DLD1 (cell line): ENCODE data around the gene TSPYL6.
"Not testable (repeated sequence)": the region's sequence is repeated elsewhere in the genome, so short reads cannot be mapped to it uniquely, and the experiment has no call there.

ENCODE experiments used
- in situ Hi-C: cut with HindIII; loops from 2 replicates; pipeline ENCODE4 v1.10.0; 2017; ENCODE audit warnings: low sequenced_read_pairs

The TSPYL6 gene

DNA sequence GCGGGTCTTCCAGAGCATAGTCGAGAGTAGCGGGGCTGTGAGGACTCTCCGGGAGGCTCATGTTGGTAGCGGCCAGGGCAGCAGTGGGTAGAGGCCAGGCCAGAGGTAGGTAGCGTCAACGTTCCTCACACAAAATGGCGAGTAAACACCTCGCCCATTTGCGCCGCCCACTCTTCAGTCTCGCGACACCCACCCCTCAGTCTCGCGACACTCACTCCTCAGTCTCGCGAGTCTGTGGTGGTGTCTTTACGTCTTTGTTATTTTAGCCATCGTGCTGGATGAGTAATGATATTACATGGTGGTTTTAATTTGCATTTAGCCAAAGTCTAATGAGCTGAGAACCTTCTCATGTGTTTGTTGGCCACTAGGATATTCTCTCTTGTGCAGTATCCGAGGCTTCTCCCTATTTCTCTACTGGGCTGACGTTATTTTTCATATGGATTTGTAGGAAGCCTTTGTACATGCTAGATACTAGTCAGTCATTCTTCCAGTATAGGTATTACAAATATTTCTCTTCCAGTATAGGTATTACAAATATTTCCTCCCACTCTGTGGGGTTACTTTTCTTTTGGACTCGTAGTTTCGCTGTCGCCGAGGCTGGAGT, at the start of gene TSPYL6:
TSPYL6 (minus strand) TSS at position 139 of the 604 bp plus-strand sequence; CDS start at position 61, 78 bp downstream.
- in situ Hi-C loops = no loop called here

DNA sequence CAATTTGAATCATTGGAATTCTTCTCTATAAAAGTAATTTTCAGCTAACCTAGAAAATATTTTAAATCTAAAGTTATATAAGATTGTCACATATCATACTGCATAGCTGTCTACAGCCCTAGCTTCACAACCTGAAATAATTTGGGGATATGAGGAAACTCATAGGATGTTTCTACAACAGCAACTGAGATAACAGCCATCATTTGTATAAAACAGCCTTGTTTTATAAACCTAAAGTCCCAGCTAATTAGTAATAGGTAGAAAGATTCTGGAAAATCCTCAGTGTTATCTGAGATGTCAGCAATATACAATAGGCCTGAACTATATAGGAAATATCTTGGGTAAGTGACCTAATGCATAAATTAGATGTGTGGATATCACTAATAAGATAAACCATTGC, 47.6 kb upstream of the TSPYL6 start:
- in situ Hi-C loops = no loop called here

DNA sequence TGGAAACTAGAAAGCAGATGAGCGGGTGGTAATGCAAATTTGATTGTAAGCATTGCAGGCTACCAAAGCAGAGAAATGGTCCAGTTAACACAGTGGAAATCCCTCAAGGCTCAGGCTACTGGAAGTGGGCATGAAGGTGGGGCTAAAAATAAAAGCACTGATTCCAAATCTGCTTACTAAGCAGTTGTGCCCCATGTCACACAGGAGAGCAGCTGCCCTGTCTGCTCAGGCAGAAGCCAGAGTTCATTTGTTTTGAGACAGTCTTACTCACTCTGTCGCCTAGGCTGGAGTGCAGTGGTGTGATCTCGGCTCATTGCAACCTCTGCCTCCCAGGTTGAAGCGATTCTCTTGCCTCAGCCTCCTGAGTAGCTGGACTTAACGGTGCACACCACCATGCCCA, 42.5 kb upstream of the TSPYL6 start:
- in situ Hi-C loops = no loop called here

DNA sequence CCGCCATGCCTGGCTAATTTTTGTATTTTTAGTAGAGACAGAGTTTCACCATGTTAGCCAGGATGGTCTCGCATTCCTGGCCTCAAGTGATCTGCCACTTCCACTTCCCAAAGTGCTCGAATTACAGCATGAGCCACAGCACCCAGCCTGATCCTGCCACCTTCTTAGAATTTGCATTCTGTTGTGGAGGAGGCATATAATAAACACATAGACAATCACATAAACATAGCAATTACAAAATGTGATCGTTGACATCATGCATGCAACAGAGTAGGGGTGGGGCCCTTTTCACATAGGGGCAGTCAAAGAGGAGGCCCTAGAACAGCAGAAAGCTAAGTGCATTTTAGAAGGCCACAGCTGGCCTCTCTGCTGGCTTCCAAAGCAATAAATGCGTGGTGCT, 39.9 kb upstream of the TSPYL6 start:
- in situ Hi-C loops = no loop called here

DNA sequence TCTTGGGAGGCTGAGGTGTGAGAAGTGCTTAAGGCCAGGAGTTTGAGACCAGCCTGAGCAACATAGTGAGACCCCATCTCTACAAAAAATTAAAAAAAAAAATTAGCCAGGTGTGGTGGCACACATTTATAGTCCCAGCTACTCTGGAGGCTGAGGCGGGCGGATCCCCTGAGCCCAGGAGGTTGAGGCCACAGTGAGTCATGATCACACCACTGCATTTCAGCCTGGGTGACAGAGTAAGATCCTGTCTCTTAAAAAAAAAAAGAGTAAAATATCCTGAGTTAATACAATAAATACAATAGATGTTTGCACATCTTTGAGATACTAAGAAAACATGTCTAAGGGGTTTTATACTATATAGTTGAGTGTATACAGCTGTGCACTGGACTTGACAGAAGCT, 38.6 kb upstream of the TSPYL6 start:
- in situ Hi-C loops = not testable (repeated sequence)

DNA sequence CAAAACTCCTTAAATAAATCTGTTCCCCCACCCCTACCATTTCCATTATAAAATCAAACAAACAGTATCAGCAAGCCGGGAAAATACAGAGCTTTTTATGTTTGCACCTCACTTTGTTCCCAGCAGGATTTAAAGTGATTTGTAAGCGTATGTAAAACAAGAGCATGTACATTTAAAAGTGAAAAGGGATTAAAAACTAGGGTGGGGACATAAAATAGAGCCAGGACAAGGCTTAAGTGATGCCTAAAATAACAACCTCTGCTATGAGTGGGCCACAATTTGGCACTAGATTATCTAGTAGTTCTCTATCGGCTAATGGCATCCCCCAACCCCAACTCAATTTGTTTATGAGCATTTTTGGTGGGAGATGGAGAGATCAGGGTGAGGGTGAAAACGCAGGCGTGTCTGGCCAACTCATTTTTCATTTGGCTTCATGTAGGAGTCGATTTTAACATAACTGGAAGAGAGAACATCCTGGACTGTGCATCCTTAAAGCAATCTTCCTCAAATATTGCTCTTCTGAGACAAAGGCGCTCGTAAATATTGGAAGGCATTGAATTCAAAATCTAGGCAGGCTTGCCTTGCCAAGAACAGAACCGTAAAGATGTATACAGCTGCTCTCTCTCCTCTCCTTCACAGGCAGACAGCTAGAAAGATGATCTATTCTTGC, 34.5 kb upstream of the TSPYL6 start:
- in situ Hi-C loops = no loop called here

DNA sequence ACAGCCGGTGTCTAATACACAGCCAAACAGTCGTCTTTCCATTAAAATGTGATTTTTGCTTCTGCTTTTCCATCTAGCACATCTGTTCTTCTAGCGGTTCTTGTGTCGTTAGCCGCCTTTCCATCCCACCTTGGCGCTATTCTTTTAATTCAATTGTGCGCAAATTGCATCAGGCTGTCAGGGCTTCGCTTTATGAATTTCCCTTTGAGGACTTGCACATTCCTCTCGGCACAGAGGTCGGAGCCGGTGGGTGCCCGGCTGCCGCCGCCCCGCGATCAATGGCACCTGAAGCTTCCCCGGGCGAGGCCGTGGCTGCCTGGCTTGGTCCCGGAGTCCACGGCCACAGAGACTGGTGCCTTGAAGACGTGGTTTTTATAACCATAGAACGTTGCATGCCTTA, 33.9 kb upstream of the TSPYL6 start:
- in situ Hi-C loops = no loop called here

DNA sequence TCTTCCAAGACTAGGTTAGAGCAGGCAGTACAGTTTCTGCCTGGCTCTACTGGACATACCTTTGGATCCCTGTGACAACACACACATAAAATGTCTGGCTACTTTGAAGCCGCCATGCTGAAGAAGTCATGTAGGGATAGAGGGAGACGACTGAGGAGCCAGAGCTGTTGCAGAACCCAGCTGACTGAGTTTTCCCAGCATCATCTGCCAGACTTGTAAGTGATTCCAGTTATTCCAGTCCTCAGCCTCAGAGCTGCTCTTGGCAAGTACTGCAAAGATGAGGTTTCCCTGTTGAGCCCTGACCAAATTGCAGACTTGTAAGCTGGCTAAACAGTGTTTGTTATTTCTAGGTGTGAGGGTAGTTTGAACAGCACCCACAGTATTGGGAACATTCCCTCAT, 31.5 kb upstream of the TSPYL6 start:
- in situ Hi-C loops = no loop called here

DNA sequence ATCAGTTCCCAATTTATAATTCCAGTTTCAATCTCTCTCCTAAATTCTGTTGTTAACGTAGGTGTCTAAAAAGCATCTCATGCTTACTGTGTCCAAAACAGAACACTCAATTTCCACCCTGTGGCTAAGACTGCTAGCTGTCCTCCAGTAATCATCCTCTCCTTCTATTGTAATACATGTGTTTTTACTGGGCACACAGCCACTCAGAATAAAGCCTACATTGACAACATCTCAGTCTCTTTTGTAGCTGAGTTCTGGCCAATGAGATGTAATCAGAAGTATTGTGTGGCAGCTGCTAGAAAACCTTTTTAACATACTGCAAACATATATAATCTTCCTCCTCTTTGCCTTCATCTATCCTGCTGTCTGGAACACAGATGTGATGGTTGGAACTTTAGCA, 29.4 kb upstream of the TSPYL6 start:
- in situ Hi-C loops = no loop called here

DNA sequence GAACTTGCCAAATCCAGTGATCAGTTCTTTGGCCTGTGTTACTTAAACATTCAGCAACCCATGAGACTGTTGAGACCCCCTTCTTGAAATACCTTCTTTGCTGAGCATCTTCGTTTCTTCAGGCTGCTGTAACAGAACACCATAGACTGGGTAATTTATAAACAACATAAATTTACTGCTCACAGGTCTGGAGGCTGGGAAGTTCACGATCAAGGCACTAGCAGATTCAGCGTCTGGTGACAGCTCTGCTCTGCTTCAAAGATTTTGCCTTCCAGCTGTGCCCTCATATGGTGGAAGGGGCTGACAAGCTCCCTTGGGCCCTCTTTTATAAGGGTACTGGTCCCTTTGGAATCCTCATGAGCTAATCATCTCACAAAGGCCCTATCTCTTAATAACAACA, 28.8 kb upstream of the TSPYL6 start:
- in situ Hi-C loops = no loop called here

DNA sequence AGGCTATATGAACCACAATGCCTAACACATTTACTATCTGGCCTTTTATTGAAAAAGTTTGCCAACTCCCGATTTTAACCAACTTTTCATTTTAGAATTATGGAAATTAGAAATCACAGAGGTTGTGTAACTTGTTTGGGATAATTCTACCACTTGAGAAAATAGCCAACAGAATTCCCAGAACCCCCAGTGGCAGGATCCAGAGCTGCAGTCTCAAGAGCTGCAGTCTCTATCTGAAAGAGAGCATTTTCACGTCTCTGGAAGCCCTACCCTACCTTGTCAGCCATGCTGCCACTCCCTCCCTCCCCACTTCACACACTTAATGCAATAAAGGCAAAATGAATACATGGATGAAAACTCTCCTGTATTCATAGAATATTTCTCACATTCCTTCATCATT, 23.4 kb upstream of the TSPYL6 start:
- in situ Hi-C loops = no loop called here

DNA sequence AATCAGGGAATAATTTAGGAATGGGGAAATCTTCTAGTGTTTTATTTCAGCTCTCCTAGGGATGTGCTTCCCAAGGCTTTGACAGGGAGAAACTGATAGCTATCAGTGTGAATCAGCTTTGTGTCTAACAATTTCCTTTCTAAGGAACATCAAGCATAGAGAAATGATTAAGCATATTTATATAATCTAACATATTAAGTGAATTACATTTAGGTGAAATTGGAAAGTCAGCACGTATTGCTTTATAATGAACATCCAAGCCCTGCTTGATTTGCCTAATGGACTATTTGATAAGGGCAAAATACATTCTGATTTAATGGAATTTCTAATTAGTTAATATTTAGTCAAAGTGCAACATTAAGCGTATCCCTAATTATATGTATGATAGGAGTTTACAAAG, 19.5 kb upstream of the TSPYL6 start:
- in situ Hi-C loops = no loop called here

DNA sequence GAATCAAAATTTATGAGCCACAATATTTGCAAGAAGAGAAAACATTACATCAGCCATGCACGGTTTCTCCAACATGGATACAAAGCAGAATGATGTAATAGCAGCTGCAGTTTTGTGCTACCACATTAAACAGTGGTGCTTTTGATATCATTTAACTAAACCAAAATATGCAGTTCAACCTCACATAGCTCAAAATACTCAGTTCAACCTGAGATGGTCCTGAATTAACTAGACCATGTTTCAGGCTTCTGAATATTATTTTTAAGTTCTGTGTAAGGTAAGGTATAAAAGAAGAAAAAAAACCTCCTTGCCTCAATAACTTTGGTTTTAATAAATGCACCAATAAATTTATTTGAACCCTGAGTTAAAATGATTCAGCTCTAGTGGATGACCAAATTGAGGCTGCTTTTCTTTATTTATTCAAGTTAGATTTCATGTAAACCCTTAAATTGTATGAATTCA, 18.8 kb upstream of the TSPYL6 start:
- in situ Hi-C loops = no loop called here

DNA sequence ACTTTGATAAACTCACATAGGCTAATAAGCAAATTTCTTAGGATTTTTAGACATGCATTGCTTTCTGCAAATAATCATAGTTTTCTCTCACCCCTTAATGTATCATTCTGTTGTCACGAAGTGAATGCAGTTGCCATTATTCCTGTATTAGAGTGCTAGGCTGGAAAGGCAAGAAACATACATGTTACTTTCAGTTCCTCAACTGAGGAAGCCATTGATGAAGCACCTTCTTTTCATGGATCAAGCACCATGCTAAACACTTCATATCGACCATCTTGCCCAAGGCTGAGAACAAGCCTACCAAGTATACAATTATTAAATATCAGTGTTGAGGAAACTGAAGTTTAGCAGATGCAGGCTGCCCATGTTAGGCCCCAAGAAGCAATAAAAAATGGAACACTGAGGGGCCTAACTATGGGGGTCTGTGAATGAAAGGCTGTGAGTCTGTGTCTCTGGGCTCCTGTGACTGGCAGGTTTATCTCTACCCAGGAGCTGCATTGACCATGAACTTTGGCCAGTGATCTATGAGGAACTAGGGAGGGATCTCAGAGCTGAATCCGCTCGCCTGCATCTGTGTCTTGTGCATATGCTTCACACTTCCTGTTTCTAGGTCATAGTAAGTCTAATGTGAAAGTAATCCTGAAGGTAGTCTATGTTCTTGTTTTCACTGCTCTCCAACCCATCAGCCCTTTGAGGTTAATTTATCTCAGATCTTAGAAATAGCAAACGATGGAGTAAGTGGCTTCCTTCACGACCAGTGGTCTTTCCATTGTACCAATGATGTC, 16.0 kb upstream of the TSPYL6 start:
- in situ Hi-C loops = no loop called here

DNA sequence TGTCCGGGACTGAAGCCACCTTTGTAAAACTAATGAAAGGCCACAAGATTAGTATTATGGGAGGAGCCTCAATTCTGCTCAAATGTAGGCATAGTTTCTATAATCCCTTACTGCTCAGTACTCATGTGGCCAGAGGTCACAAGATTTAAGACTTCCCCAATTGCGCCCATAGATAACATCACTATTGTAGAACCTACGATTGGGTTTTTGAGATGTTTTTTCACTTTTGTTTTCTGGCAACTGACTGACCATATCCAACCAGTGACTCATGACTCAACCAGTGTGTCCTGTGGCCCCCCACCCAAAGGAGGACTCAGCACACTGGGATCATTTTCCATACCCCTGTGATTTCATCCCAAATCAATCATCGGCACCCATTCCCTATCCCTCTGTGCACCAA, 15.2 kb upstream of the TSPYL6 start:
- in situ Hi-C loops = no loop called here

DNA sequence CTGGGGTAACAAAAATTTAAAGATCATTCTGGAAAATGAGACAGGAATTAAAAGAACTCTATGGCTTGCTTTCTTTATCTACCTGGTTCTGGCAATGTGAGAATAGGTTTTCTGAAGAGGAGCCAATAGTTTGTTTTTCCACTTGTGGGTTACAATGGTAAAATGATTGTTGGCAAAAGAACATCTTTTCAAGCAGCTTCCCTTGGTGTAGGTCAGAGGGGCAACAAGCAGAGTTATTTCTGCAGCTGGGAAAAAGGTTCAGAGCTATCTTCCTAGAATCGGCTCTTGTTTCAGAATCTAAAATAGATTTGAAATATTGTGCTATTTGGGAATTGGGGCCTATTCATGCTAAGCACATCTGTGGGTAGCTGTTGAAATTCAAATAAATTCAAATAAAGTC, 11.5 kb upstream of the TSPYL6 start:
- in situ Hi-C loops = no loop called here

DNA sequence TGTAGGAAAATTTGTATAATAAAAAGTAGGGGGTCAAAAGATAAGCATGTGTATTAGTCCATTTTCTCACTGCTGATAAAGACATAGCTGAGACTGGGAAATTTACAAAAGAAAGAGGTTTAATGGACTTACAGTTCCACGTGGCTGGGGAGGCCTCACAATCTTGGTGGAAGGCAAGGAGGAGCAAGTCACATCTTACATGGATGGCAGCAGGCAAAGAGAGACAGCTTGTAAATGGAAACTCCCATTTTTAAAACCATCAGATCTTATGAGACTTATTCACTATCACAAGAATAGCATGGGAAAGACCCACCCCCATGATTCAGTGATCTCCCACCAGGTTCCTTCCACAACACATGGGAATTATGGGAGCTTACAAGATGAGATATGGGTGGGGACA, 9.1 kb upstream of the TSPYL6 start:
- in situ Hi-C loops = not testable (repeated sequence)

DNA sequence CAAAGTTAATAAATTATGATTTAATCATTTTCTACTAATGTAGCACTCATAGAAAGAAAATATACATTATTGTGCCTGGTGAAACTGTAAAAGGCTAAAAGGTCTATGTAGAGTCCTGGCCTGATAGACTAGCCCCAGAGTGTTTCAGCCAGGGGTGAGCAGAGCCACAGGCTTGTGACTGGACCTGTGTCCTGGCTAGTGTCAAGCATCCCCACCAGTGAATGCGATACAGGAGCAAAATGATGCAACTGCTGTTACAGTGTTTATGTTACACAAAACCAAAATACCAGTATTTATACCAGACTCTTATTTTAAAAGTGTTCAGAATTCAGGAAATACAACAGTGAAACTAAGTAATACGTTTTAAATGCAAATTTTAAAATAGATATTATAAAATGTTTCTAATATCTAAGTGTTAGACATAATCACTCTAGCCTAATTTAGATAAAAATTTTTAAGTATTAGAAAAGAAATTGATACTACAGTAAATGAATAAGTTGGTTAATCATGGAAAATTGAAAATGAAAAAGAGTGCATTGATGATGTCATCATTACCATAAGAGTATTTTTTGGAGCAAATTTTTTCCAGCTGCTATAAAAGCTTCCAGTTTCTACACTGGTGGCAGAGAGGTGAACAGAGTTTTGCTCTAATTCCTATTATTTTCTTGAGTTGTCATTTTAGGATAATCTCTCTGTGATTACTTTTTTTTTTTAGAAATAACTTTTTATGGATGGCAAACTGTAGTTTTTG, 6.2 kb upstream of the TSPYL6 start:
- in situ Hi-C loops = no loop called here

DNA sequence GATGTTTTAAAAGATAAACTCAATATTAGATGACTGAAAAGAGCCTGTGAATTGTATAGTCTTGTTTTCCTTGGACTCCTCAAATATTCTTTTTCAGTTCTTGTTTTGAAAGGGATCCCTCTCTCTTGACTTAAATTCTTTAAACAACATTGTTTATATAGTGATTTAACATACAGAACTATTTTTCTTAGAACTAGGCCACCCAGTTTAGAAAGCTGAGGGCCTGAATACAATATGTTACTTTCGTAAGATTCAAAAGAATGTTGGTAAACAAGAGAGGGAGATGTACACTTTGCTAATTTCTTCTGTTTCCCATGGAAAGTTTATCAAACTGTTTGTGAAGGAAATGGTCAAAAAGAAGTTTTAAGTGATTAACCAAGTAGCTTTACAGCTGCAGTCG, 5.5 kb upstream of the TSPYL6 start:
- in situ Hi-C loops = no loop called here

DNA sequence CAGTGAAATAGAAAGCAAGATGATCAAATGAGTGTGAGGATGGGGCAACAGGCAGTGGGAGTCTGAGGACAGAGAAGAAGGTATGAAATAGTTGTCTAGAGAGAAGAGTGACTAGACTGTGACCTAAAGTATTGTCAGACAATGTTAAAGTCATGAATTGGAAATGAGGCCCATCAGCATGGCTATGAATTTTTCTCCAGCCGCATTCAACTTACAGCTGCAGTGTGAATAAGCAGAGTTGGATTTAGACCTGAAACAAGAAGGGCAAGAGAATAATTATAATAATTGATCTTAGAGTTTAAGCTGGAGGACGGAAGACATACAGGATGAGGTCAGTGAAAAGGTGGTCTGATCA, 4.2 kb upstream of the TSPYL6 start:
- in situ Hi-C loops = no loop called here

DNA sequence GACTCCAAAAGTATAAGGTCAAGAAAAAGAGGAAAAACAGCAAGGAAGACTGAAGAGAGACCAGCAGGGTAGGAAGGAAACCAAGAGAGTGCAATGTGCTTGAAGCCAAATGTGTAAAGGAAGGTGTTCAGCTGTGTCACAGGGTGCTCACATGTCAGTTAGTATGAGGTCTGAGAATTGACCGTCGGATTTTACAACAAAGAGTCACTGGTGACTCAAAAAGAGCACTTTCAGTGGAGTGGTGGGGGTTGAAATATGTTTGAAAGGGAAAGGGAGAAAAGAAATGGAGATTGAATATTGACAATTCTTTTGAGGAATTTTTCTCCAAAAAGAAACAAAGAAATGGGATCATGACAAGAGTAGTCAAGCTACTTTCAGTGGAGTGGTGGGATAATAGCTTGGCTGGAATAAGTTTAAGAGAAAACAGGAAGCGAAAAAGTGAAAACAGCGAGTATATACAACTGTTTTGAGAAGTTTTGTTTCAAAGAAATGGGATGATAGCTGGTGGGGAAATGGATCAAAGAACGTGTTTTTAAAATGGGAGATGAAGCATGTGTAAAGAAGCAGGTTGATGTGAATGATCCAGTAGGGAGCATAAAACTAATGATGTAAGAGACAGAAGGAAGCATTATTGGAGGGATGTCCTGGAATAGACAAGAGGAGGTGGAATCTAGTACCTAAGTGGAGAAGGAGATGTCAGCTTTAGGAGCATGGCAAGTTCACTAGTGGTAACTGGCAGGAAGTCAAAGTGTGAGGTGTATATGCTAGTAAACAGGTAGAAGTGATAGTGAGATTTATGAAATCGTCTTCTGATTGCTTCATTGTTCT, 3.6 kb upstream of the TSPYL6 start:
- in situ Hi-C loops = no loop called here
